GM19328 (cell line): ENCODE measurements around the gene ZNF71.
"Not testable (repeated sequence)": the region's sequence is repeated elsewhere in the genome, so short reads cannot be mapped to it uniquely, and the experiment has no call there.

Source experiments
- ATAC-seq: cut with Tn5 transposase; IDR thresholded peaks from one replicate; pipeline ENCODE4 v1.9.1; 2021; ENCODE audit warnings: mild to moderate bottlenecking, moderate library complexity; ENCODE audit not compliant: unreplicated experiment

The ZNF71 gene

DNA sequence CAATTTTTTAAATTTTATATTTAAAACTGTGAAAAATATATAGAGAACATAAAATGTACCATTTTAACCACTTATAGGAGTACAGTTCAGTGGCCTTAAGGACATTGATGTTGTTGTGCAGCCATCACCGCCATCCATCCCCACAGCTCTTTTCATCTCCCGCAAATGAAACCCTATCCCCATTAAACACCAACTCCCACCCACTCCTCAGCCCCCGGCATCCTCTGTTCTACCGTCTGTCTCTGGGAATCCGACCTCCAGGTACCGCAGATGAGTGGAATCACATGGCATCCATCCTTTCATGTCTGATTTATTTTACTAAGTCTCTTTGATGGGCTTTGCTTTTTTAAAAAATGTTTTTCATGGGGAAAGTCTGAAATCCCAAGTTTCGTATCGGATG, 24.0 kb downstream of the ZNF71 start:
- ATAC-seq = no peak

DNA sequence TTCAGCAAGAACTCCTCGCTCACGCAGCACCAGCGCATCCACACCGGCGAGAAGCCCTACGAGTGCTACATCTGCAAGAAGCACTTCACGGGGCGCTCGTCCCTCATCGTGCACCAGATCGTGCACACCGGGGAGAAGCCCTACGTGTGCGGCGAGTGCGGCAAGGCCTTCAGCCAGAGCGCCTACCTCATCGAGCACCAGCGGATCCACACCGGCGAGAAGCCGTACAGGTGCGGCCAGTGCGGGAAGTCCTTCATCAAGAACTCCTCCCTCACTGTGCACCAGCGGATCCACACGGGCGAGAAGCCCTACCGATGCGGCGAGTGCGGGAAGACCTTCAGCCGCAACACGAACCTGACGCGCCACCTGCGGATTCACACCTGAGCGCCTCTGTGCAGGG, 27.3 kb downstream of the ZNF71 start:
- no peak for ATAC-seq

DNA sequence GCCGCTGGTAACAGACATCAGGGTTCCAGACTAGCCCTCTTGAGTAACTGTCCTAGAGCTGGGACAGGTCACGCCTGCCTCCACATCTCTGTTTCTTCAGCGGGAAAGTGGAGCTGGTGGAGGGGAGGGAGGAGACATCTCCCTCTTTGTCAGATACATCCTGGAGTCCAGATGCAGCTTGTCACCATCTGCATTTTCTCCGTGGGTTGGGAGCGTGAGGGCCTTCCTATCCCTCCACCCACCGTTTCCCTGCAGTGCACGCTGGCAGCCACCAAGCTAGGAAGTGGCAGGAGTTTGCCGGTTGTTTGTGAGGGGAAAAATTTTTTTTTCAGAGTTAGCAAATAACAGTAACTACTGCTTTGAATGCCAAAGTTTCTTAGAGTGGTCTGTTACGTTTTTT, 27.9 kb downstream of the ZNF71 start:
- ATAC-seq = no peak

DNA sequence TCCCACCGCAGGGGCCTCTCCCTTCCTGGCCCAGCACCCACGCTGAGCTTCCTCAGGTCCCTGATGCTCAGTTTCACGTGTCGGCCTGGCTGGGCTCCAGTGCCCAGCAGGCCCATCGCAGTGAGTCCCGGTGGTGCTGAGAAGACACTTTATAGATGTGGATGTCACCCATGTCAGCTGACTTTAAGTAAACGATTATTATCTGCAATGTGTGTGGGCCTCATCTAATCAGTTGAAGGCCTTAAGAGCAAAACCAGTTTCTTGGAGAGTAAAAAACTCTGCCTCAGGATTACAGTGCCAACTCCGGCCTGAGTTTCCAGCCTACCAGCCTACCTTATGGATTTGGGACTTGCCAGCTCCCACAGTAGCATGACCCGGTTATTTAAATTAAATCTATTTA, 30.6 kb downstream of the ZNF71 start:
- ATAC-seq = no peak

DNA sequence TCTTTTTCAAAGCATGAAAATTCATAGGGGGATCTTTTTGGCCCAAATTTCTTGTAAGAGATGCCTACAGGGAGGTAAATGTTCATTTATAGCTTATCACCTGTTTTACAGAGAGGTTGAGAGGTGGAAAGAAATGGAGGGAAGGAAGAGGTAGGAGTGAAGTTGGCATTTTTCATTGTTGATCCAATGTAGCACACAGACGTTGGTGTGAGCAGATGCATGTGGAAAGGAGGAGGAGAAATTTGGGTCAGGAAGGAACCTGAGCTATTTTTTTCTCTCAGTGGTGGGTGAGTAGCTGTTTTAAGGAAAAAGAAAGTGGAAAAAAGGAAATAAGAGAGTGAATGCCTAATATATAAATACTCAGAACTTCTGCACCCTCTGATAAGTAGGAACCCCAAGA, 37.9 kb downstream of the ZNF71 start:
- no peak for ATAC-seq

DNA sequence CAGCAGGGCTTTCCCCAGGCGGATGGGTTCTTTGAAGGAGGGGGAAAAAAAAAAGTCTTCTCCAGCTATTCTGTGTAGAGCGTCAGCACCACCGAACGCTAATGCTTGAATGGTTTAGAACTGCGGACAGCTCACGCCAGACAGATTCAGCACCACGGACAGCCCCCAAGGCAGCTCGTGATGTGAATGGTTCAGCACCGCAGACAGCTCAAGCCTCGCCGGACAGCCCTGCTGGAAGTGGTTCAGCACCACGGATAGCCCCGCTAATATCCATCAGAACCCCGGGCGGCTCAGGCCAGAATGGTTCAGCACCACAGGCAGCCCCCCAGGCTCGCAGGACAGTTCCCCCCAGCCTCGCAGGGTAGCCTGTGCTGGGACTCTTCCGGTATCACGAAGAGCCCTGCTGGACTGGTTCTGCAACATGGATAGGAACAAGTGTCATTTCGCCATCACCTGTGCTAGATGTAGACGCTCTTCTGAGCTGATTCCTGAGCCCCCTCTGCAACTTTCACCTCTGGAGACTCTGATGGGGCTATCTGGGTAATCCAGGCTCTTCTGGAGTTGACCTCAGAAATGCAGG, 43.0 kb downstream of the ZNF71 start:
- ATAC-seq = no peak

DNA sequence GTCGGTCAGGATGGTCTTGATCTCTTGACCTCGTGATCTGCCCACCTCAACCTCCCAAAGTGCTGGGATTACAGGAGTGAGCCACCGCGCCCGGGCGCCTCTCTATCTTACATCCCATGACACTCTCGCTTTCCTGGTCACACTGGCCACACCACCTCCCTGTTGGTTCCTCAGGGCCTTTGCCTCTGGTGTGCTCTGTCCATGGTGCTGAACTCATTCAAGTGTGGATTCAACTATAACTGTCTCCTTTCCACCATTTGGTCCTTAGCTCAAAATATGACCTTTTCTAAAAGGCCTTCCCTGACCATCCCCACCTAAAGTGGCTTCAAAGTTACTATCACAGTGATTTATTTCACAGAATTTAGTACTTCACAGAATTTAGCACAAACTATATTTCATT, 44.1 kb downstream of the ZNF71 start:
- no peak for ATAC-seq

DNA sequence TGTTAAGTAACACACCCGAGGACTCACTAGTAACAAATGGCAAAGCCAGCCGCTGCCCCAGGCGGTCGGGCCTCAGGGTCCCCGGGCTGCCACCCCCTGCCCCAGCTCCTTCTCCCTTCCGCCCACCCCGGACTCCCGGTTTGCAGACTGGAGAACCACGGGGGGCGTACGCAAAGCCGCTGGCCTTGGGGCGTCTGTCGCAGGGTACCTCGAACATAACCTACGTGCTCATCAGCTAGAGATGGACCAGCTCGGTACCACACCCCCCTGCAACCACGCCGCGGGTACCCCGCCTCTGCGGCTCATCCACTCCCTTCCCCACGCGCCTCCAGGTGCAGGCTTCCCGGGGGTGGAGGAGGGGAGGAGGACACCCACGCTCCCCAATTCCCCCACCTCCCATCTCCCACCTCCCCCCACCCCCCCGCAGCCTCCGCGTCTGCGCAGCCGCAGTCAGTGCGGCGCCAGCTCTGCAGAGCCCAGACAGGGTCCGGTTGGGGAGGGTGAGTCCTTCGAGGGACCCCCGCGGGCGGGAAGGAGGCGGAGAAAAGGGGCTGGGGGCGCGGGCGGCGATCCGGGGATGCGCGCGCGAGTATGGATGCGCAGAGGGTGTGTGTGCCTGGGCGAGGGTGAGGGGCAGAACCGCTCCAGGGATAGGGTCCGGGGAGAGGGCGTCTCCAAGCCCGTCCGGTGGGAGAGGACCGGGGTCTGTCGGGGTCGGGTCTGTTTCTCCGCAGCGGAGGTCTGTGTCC, 47.8 kb downstream of the ZNF71 start, which contains the start of gene SMIM17:
Gene SMIM17, plus strand, starts transcription at position 449 of the 749 bp plus-strand sequence. CDS start 2,509 bp downstream, outside the sequence.
- no peak for ATAC-seq

DNA sequence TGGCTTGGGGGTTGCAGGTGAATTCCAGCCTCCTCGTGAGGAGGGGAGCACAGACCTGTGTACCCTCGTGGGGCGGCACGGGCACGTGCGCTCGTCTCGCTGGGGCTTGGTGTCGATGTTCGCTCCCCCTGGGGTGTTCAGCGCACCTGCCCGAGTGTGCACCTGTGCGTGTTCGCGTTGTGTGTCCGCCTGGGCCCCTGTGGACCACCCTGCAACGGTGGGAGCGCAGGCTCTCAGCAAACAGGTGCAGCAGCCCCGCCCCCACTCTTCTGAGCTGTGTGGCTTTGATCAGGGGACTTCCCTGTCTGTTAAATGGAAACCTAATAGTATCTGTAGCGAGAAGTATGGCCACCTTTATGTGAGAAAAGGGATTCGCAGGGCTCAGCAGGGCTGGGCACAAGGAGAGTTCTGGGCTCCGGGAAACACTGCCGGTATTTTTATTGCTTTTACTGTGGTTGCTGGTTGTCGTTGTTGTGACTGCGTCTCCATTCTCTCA, 48.4 kb downstream of the ZNF71 start:
- ATAC-seq = no peak

DNA sequence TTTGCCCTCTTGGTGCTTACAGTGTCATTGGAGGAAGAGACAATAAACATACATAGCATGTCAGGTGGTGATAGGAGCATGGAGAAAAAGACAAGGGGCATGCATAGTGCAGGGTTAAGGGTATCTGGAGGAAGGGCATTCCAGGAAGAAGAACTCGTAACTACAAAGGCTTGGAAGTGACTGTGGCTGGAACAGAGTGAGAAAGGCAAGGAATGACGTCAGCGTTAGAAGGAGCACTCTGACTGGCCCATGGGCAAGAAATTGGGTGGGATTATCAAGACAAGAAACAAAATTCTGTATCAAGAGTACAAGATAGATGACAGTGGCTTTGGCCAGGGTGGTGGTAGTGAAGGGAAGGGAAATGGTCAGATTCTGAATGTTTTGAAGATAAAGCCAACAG, 59.0 kb downstream of the ZNF71 start:
- no peak for ATAC-seq

DNA sequence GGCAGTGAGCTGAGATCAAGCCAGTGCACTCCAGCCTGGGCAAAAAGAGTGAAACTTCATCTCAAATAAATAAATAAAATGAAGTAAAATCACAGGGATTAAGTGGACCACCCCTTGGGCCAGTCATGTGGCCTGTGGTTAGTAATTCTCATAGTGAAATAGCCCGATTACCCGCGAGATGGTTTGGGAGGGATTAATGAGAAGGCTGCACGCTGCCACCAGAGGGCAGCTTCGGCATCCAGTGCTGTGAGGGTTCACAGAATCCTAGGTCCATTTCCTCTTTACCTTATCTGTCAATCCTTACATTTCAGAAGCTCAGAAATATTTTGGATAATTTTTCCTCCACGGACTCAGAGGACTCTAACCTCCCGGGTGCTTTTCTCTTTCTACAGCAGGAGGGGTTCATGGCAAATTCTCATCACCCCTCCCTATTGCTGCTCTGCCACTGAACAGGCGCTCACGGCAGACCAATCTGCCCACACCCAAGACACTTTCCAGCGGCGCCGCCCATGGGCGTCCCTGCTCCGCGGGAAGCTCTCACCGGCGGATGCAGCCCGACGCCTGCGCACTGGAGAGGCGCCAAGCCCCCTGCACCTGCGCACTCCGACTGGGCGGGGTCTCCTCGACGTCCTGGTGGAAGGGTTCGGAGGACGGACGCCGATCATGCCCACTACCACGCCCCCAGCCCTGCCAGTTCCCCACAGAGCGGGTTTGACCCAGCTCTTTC, 65.4 kb downstream of the ZNF71 start:
- ATAC-seq = no peak

DNA sequence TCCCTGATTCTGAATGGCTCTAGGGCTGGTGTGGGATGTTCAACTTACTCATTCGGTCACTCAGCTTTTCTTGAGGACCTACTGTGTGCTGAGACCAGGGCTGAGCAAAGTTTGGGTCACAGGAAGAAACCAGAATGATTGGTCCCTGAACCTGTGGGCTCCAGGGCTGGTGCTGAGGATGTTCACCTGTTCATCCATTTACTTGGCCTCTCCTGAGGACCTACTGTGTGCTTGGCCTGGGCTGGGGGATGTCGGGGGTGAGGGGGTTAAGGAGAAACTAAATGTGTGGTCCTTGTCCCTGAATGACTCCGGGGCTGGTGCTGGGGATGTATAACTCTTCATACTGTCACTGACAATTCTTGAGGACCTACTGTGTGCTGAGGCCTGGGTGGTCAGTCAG, 66.1 kb downstream of the ZNF71 start:
- no peak for ATAC-seq

DNA sequence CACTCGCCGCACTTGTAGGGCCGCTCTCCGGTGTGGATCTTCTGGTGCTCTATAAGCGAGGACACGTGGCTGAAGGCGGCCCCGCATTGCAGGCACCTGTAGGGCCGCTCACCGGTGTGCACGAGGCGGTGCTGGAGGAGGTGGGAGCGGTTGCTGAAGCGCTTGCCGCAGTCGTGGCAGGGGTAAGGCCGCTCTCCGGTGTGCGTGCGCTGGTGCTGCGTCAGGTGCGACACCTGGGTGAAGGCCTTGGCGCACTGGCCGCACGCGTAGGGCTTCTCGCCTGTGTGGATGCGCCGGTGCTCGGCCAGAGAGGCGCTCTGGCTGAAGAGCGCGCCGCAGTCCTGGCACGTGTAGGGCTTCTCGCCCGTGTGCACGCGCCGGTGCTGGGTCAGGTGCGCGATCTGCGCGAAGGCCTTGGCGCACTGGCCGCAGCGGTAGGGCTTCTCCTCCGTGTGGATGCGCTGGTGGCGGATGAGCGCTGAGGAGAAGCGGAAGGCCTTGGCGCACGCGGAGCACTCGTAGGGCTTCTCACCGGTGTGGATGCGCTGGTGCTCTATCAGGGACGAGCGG, 68.9 kb downstream of the ZNF71 start:
- ATAC-seq = no peak

DNA sequence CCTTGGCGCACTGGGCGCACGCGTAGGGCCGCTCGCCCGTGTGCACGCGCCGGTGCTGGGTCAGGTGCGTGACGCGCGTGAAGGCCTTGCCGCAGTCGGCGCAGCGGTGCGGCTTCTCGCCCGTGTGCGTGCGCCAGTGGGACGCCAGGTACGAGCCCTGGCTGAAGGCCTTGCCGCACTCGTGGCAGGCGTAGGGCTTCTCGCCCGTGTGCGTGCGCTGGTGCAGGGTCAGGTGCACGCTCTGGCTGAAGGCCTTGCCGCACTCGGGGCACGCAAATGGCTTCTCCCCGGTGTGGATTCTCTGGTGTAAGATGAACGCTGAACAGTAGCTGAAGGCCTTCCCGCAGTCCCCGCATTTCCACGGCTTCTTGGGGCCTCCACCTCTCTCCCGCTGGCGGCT, 69.4 kb downstream of the ZNF71 start:
- no peak for ATAC-seq

DNA sequence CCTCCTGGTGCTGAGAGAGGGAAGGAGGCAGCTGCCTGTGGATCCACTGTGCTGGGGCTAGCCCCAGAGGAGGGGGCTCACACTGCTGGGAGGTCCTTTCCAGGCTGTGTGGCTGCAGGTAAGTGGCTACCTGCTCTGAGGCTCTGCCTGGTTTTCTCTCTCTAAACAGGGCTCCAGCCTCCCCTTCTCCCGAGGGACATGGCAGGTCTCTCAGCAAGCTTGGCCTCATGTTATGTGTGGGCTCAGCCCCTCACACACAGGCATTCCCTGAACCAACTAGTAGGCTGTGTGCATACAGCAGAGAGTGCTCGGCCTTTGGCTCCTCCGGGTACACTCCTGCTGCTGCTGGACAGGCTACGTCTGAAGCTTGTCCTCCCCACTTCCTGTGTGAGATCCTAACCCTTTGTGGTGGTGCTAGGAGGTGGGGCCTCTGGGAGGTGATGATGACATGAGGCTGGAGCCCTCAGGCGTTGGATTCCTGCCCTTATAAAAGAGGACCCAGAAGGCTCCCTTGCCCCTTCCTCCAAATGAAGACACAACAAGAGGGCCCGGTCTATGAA, 72.3 kb downstream of the ZNF71 start:
- no peak for ATAC-seq

DNA sequence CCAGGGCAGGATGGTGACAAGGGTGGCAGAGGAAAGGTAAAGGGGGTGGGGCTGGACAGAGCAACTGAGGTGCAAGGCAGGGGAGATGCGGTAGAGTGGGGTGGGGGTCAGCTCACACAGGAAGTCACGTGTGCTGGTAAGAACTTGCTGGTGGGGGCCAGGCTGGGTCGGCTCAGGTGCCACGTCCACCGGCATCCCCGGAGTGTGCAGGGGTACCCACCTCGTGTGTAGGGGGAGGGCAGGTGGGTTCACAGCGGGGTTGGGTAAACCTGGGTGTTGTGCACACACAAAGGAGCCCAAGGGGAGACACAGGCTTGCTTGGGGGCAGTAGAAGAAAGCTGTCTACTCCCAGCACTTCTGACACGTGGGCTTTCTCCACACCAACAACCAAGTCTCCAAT, 73.6 kb downstream of the ZNF71 start:
- no peak for ATAC-seq

DNA sequence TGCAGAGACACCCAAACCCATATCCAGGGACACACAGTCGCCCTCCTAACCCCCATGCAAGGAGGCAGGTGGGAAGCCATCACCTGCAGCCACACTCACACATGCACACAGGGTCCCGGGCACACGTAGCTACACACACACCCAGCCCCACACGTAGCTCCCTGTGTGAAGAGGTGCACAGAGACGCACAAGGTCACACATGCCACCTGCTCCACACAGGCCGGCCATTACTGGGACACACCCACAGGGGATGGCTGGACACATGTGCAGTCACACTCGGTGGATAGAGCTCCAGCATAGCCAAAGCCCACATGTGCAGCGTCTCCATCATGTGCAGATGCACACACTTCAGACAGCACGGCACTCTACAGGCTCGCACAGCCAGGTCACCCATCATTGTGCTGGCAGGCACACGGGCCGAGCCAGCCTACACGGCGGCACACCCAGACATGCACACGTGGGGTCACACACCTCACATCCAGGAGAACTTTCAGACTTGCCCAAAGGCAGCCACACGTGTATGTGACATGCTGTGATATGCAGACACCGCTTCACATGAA, 75.4 kb downstream of the ZNF71 start:
- ATAC-seq = no peak

DNA sequence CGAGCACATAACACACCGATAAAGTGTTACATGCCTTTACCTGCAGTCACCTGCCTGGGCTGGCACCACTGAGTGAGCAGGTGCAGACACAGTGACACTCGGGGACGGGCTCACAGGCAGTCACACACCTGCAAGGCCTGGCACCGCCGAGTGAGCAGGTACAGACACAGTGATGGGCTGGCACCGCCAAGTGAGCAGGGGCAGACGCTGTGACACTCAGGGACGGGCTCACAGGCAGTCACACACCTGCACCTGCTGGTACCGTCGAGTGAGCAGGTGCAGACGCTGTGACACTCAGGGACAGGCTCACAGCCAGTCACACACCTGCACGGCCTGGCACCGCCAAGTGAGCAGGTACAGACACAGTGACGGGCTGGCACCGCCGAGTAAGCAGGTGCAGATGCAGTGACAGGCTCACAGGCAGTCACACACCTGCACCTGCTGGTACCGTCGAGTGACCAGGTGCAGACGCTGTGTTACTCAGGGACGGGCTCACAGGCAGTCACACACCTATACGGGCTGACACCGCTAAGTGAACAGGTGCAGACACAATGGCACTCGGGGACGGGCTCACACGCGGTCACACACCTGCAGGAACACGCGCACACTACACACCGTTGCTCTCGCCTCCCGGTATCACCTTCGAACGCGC, 76.0 kb downstream of the ZNF71 start:
- no peak for ATAC-seq

DNA sequence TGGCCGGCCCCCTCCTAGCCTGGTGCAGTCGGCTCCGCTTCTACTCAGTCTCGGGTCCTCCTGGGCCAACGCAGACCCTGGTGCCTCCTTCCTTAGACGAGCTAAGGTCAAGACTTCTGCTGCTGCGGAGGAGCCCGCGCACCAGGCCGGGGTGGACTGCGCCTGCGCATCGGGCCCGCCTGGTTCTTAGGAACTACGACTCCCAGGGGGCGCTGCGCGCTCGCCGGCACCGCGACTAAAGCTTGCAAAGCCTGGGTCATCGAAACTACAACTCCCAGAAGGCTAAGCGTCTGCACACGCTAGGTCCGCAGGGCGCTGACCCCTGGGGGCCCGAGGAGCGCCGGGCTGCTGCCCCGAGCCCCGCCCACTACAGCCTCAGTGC, 76.5 kb downstream of the ZNF71 start, which contains the start of gene ZNF835:
Gene ZNF835, minus strand, starts transcription at position 145 of the 382 bp plus-strand sequence. CDS start 6,559 bp downstream, outside the sequence.
- no peak for ATAC-seq

DNA sequence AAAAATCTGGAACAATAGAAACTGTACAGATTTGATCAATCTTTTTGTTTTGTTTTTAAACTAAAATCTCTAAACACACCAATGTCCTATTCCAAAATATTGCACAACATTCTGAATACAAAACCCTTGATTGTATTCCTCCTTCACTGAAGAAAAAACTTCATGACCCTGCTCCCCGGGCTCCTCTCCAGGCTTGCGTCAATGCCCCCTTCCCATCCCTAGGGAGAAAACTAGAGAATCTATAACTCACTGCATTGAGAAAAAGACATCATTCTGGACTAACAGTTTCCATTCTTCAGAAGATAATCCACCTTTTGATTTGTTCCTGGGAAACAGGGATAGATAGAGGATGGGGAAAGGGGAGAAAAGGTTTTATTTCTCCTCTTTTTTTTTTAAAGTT, 77.5 kb downstream of the ZNF71 start:
- ATAC-seq = not testable (repeated sequence)
